Body of pancreas (tissue), 4 donors: ENCODE measurements around the gene JOSD1. TPM values are rescaled to one million over a fixed set of nuclear protein-coding genes. Genes with fewer than 3 reads are reported as not detected.

ENCODE experiments used
- ATAC-seq: fragments of 150-250 bp; one replicate; pipeline ENCODE4 v1.9.1; 2016
- DNase-seq, 4 donors: peaks; one replicate each; pipeline ENCODE4 v3.0.0-alpha.2; 2019
- H3K27ac ChIP-seq, 4 donors: fragments of 200-600 bp; sonication (generic); 1 replicate in 3 of 4; 2 replicates in 1 of 4; pipeline versions ENCODE4 v1.5.1 to v1.6.1; 2016 to 2019; ENCODE audit warnings: mild to moderate bottlenecking in 1 of 4, mixed read lengths in 1 of 4, moderate library complexity in 1 of 4
- H3K27me3 ChIP-seq, 2 donors: fragments of 200-600 bp; sonication (generic); one replicate each; pipeline ENCODE4 v1.6.0; 2016; ENCODE audit warnings: mild to moderate bottlenecking in 1 of 2
- H3K36me3 ChIP-seq, 2 donors: fragments of 200-600 bp; sonication (generic); replicated peaks in 1 of 2; 2 replicates each; pipeline ENCODE4 v1.5.1; 2016; ENCODE audit warnings: low read depth in 2 of 2; ENCODE audit not compliant: insufficient read depth in 1 of 2
- H3K4me1 ChIP-seq: fragments of 200-600 bp; sonication (generic); one replicate; pipeline ENCODE4 v1.6.0; 2016
- H3K4me3 ChIP-seq, 2 donors: fragments of 200-600 bp; sonication (generic); 1 replicate in 1 of 2; 2 replicates in 1 of 2; pipeline ENCODE4 v1.5.1; 2016 to 2019
- H3K9me3 ChIP-seq, 3 donors: fragments of 200-600 bp; sonication (generic); 1 replicate in 2 of 3; 2 replicates in 1 of 3; pipeline ENCODE4 v1.5.1; 2016
- CTCF ChIP-seq, 7 experiments: fragments of 450-650 bp in 4 of 7; fragments of 200-600 bp in 3 of 7; sonication (generic) in 3 of 7; IDR thresholded peaks; one replicate each; pipeline ENCODE4 v1.5.1; 2016 to 2019; ENCODE audit warnings: antibody characterized with exemption in 7 of 7
- POLR2A ChIP-seq, 3 donors: fragments of 450-650 bp; IDR thresholded peaks; one replicate each; pipeline ENCODE4 v1.6.1; 2016; ENCODE audit warnings: antibody characterized with exemption in 3 of 3, mild to moderate bottlenecking in 2 of 3
- WGBS, 2 donors: methylation state at CpG; one replicate each; pipeline ENCODE4 v1.1.5; 2017; 5-methylcytosine and 5-hydroxymethylcytosine counted together
- intact Hi-C: fragments of 100-400 bp; cut with DNase I; formaldehyde crosslinking; loops from one replicate; pipeline ENCODE4 v1.15.1; 2023
- total RNA-seq, 2 donors: library from RNA; depleted of rRNA; stranded (reverse); fragments of >200 nt; gene quantifications; one replicate each; pipeline ENCODE4 v1.1.0, GENCODE V29; 2016

The JOSD1 gene
- total RNA-seq, 2 donors from 2014 or later: 20.4 to 50.3 TPM

- peaks cover 0 to 3% of the 10 kb centered on the region in 2 donors for H3K36me3 ChIP-seq
- peak overlapping the region in 1 of 4 donors; percentile 99 for H3K27ac ChIP-seq
- intact Hi-C loops: no loop called here
- H3K27me3 ChIP-seq: no peaks in the 10 kb centered on the region
- DNase-seq (no peak), ATAC-seq (no peak)
- WGBS, 2 donors: 85 to 88% methylated on average over 2 of the region's 2 CpGs
- no peak overlapping the region for H3K4me3 ChIP-seq
- no peaks in the 10 kb centered on the region for H3K9me3 ChIP-seq
- TF ChIP-seq POLR2A (IDR thresholded peaks at IDR 0.05) (no peak), CTCF (IDR thresholded peaks at IDR 0.05) (no peak)
- peaks cover 36% of the 10 kb centered on the region for H3K4me1 ChIP-seq
Observed at GRCh38 chr22:38694049-38694448, 6.7 kb downstream of the JOSD1 start.

DNA sequence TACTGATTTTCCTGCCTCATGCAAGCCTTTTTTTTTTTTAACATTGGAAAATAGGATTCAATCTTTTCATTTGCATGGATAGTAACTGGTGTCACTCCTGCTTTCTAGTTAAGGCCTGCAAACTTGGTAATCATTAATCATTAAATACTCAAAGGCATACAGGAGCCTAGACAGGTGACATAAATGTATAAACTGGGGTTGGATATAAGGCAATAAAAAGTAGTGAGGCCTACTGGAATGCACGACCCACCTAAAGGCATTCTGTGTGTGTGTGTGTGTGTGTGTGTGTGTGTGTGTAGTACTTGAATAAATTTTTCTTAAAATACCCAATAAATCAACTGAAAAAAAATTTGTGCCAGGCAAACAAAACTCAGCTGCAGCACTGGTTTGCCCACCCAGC is 11.1 kb downstream of the JOSD1 start:
- Histone ChIP-seq H3K36me3 (peaks cover 0 to 20% of the 10 kb centered on the region in 2 donors), H3K27me3 (no peaks in the 10 kb centered on the region), H3K4me3 (no peak overlapping the region), H3K4me1 (no peaks in the 10 kb centered on the region), H3K27ac (no peak overlapping the region), H3K9me3 (no peaks in the 10 kb centered on the region)
- no peak for ATAC-seq
- DNase-seq: no peak
- intact Hi-C loops: no loop called here
- no peak for TF ChIP-seq CTCF (IDR thresholded peaks at IDR 0.05)
- no peak for TF ChIP-seq POLR2A (IDR thresholded peaks at IDR 0.05)
- 42 to 63% methylated on average over 1 of the region's 1 CpG for WGBS, 2 donors

DNA sequence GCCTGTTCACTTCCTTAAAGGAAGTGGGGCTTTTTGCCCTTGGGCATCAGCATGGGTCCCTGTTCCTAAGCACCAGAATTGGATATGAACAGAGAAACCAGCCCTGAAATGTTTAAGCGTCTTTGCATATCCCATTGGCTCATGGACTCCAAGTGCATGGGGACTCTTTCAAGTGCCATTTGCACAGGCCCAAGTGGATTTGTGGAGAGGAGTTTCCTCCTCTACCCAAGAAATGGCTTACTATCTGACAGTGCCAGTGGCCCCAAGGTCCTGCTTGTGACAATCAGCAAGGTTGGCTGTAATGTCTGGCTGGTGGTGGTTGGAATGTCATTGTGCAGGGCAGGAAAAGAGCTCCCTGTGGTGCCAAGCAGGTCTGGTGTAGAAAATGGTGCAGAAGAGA is 15.0 kb downstream of the JOSD1 start:
- TF ChIP-seq POLR2A (IDR thresholded peaks at IDR 0.05) (no peak), CTCF (IDR thresholded peaks at IDR 0.05) (no peak)
- Histone ChIP-seq H3K36me3 (peaks cover 0 to 24% of the 10 kb centered on the region in 2 donors), H3K27me3 (no peaks in the 10 kb centered on the region), H3K4me3 (no peak overlapping the region), H3K27ac (no peak overlapping the region), H3K9me3 (no peaks in the 10 kb centered on the region), H3K4me1 (peaks cover 12% of the 10 kb centered on the region)
- DNase-seq: no peak
- no peak for ATAC-seq
- WGBS, 2 donors: 67 to 90% methylated on average over 1 of the region's 1 CpG
- intact Hi-C loops: no loop called here

DNA sequence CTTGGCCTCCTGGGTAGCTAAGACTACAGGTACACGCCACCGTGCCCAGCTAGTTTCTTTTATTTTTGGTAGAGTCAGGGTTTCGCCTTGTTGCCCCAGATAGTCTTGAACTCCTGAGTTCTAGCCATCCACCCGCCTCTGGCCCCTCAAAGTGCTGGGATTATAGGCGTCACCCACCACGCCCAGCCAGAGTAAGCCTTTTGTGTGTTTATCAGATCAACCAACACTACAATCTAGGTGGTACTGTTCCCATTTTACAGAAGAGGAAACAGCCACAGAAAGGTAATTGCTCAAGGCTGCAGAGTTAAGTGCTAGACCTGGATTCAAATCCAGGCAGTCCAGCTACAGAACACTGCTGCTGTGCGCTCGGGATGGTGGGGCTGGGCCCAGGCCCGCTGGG is 15.8 kb downstream of the JOSD1 start:
- no peaks in the 10 kb centered on the region for H3K9me3 ChIP-seq
- intact Hi-C loops: no loop called here
- H3K36me3 ChIP-seq: peaks cover 0 to 24% of the 10 kb centered on the region in 2 donors
- no peak overlapping the region for H3K4me3 ChIP-seq
- no peak overlapping the region for H3K27ac ChIP-seq
- WGBS, 2 donors: 91 to 95% methylated on average over 9 of the region's 9 CpGs
- DNase-seq: no peak
- TF ChIP-seq POLR2A (IDR thresholded peaks at IDR 0.05): no peak
- H3K27me3 ChIP-seq: no peaks in the 10 kb centered on the region
- peaks cover 12% of the 10 kb centered on the region for H3K4me1 ChIP-seq
- ATAC-seq: no peak

DNA sequence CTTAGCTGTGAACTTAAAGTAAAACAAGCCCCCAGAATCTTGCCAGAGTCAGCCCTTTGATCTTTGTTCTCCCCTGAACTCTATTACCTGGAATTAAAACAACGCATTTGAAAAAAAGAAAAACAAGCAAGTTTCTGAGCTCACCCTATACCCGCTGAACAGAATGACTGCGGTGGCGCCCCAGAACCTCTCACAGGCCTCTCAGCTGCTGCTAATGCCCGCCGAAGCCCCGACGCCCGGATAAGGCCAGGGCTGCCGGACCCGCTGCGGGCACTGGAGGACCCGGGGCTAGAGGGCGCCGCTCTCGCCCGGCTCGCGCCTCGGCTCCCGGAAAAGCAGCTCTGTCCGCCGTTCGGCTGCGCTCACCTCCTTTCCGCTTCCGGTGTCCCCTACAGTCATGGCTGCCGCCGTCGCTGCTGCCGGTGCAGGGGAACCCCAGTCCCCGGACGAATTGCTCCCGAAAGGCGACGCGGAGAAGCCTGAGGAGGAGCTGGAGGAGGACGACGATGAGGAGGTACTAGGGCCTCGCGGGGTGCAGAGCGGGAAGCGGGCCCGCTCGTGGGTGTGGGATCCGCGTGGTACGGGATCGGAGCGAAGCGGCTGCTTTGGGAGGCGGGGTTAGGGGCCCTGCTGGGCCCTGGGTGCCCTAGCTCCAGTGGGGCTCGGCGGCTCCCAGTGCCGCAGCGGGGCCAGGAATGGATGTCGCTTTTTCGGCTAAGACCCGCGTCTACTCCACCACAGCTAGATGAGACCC is 19.0 kb downstream of the JOSD1 start, which contains the start of gene TOMM22:
Gene TOMM22, plus strand, starts transcription at position 376 of the 754 bp plus-strand sequence. Its CDS starts 22 bp downstream, at position 398.
- H3K4me1 ChIP-seq: peaks cover 12% of the 10 kb centered on the region
- H3K4me3 ChIP-seq: peak within 1 kb of the TSS; percentile 95 to 98
- DNase-seq (peak; percentile 87 to 92 (median 88)), ATAC-seq (peak; percentile 100)
- H3K27me3 ChIP-seq: no peaks in the 10 kb centered on the region
- TF ChIP-seq POLR2A (IDR thresholded peaks at IDR 0.05): peak; percentile 49 to 82 (median 81)
- peak; percentile 26 to 92 (median 53) for TF ChIP-seq CTCF (IDR thresholded peaks at IDR 0.05)
- H3K9me3 ChIP-seq: no peaks in the 10 kb centered on the region
- peak within 1 kb of the TSS in 3 of 4 donors; percentile 68 to 77 (median 73) for H3K27ac ChIP-seq
- 0% methylated on average over 10 to 58 of the region's 60 CpGs for WGBS, 2 donors
- peaks cover 0 to 16% of the 10 kb centered on the region in 2 donors for H3K36me3 ChIP-seq
- intact Hi-C loops: no loop called here
